ENCODE measurements around the gene TSPAN19.

- TF ChIP-seq, protein P1, sequence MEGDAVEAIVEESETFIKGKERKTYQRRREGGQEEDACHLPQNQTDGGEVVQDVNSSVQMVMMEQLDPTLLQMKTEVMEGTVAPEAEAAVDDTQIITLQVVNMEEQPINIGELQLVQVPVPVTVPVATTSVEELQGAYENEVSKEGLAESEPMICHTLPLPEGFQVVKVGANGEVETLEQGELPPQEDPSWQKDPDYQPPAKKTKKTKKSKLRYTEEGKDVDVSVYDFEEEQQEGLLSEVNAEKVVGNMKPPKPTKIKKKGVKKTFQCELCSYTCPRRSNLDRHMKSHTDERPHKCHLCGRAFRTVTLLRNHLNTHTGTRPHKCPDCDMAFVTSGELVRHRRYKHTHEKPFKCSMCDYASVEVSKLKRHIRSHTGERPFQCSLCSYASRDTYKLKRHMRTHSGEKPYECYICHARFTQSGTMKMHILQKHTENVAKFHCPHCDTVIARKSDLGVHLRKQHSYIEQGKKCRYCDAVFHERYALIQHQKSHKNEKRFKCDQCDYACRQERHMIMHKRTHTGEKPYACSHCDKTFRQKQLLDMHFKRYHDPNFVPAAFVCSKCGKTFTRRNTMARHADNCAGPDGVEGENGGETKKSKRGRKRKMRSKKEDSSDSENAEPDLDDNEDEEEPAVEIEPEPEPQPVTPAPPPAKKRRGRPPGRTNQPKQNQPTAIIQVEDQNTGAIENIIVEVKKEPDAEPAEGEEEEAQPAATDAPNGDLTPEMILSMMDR (IDR thresholded peaks at IDR 0.05; ENCODE audit: low read depth, low read length, poor library complexity, severe bottlenecking) = no peak
- no peak for TF ChIP-seq EZH2phosphoT487 (IDR thresholded peaks at IDR 0.05; ENCODE audit: borderline replicate concordance, low read length)
Observed at GRCh38 chr12:84974155-84974815, 61.8 kb downstream of the TSPAN19 start.

Measured in DOHH2 (cell line).